ENCODE results near the gene CRACR2A.

Gene CRACR2A

DNA sequence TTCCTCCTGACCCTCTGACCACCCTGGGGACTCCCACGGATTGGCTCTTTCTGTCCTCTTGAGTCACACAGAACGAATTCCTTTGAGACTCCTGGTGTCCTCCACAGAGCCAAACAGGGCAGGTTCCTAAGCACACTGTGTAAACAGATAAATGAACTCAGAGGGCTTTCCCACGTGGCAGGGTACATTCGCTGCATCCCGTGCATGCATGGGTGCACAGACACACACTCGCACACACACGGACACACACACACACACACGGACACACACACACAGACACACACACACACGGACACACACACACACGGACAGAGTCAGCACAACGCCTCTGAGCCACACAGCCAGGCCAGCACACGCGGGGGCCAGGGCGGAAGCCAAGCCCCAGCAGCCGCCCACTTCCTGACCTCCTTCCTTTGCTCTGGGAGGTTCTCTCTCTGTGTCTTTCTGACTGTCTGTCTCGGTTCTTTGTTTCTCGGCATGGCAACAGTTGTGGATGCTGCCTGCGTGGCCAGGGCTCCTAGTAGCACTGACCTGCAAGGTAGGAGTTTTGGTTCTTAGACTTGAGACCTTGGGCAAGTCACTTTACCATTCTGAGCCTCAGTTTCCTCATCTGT is 706 bp downstream of the CRACR2A start:
- no peak for DNase-seq

DNA sequence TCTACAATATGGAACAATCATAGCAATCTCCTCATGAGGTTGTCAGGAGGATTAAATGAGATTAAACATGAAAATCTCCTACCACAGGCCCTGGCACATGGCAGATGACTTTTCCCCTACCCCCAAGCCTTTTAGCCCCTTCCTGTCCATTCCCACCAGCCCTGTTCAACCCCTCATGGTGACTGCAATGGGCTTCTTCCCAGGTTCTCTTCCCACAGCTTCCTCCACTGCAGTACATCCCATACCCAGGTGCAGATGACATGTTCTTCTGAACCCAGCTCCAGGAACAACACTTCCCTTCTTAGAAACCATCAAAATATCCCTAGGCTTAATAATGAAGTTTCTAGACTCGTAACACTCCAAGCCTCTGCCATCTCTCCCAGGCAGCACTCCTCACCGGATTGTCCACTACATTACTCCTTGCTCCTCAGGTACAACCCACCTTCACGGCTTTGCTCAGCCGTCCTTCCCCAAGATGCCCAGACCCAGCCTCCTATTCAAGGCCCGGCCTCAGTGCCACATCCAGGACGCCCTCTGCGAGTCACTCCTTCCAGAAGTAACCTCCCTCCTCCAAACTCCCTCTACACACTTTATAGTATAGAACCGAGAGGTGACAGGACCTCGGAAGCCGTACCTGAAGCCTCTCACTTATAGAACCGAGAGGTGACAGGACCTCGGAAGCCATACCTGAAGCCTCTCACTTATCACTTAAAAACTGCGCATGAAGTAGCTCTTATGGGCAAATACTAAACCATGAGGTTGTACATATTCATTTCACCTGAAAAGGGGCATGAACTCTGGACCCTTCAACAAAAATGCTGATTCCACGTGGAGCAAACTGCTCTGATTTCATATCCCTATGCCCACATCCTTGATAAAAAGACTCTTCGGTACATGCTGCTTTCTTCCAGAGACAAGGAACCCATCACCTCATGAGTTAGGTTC is 1.5 kb downstream of the CRACR2A start:
- DNase-seq, result no peak

DNA sequence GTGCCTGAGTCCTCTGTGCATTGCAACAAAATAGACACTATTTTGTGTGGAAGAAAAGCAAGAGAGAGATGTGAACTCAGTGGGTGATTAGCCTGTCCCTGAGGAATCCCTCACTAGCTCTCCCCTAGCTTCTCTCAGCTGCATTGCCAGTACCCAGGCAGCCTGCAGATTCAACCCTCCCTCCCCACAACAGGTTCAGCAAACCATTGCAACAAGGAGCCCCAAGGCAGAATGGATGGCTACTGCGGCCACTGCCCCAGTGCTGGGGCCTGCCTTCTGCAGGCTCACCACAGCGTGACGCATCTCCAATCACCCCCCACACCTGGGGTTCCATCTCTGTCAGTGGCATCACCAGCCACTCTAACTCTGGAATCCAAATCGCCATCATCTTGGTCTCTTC is 2.3 kb downstream of the CRACR2A start:
- DNase-seq, result no peak

- DNase-seq, result no peak
Measured at GRCh38 chr12:3748620-3749019, 4.3 kb downstream of the CRACR2A start.

DNA sequence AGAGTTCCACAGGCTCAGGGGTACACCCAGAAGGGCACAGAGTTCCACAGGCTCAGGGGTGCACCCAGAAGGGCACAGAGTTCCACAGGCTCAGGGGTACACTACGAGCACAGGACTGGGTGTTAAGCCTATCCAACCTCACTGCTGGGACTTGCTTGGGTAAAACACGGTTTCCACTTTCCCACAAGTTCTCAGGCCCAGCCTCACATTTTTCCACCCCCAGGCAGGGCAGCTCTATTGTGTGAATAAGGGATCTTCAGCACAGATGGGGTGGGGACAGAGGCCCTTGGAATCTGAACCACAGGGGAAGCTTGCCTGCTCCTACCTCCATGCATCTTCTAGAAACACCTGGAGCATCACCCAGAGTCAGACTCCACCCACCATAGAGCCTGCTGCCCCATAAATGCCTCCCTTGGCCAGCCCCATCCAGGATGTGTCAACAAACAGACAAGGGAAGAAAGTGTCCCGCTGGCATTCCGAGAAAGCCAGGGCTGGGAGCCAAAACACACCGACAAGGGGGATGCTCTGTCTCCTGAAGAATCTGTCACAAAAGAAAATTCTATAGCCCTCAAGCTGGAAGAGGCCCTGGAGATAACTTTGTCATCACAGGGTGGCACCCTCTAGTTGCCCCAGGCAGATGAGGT is 4.8 kb downstream of the CRACR2A start:
- no peak for DNase-seq

GRCh38 chr12:3747543-3747942 is 5.4 kb downstream of the CRACR2A start:
- no peak for DNase-seq

- DNase-seq, result no peak
Measured at GRCh38 chr12:3746758-3747157, 6.2 kb downstream of the CRACR2A start.

- no peak for DNase-seq
Measured at GRCh38 chr12:3745152-3745551, 7.8 kb downstream of the CRACR2A start.

- DNase-seq, result no peak
Measured at GRCh38 chr12:3744229-3744901, 8.5 kb downstream of the CRACR2A start.

- DNase-seq, result no peak
Measured at GRCh38 chr12:3743803-3744202, 9.1 kb downstream of the CRACR2A start.

- DNase-seq, result no peak
Measured at GRCh38 chr12:3741882-3742672, 10.8 kb downstream of the CRACR2A start.

GRCh38 chr12:3740480-3741231 is 12.3 kb downstream of the CRACR2A start:
- no peak for DNase-seq

GRCh38 chr12:3735432-3735831 is 17.5 kb downstream of the CRACR2A start:
- DNase-seq, result no peak

DNA sequence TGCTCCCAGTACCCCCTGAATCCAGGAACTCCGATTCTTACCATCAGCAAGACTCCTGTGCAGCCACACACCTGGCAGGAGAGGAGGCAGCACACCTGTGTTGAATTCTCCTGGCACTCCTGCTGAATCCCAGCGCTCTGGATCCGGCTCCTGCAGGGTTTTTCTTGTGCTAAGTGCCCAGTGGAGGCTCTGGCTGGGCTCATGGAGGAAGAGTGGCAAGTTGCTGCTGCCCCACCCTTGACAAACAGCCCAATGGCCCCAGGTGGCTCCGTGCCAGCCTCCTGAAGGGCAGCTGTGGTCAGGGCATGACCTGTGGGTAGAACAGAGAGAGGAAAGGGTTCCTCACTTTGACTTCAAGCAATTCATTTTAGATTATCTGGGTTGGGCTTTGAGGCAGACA is 20.0 kb downstream of the CRACR2A start:
- no peak for DNase-seq

- DNase-seq, result no peak
Measured at GRCh38 chr12:3730111-3730510, 22.8 kb downstream of the CRACR2A start.

DNA sequence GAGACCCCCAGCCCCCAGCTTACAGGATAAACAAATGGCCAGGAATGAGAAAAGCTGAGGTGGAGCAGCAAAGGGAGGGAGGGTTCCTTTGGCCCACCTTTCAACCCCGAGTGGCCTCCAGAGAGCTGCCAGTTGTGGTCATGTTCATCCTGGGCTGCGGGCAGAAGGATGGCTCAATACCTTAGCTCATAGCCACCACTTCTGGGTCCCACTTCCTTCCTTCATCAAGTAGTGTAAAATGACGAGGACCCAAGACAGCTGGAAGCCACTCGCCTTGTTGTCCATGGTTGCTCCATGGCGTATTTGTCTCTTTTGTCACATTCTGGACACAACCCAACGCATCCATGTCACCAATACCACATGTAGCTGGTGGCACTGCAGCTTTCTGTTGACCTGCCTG is 24.2 kb downstream of the CRACR2A start:
- DNase-seq, result no peak

- no peak for DNase-seq
Measured at GRCh38 chr12:3727877-3728632, 24.9 kb downstream of the CRACR2A start.

DNA sequence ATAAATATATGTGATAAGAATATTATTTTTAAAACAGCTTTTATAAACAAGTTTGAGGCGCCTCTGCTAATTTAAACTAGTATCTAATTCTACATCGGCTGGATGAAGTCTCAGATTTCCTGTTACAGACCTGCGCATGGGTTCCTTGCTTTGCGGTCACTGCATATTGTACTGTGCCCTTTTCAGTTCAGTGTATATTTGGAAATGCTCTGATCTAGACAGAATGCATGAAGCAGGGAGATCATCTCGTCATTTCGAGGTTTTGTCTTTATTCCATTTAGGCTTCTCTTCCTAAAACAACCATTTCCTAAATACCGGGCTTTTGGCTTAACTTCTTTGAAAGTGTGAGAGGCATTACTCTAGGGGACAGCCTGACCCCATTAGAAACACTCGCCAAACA is 25.6 kb downstream of the CRACR2A start:
- DNase-seq, result no peak

- no peak for DNase-seq
Measured at GRCh38 chr12:3726456-3726855, 26.5 kb downstream of the CRACR2A start.

DNA sequence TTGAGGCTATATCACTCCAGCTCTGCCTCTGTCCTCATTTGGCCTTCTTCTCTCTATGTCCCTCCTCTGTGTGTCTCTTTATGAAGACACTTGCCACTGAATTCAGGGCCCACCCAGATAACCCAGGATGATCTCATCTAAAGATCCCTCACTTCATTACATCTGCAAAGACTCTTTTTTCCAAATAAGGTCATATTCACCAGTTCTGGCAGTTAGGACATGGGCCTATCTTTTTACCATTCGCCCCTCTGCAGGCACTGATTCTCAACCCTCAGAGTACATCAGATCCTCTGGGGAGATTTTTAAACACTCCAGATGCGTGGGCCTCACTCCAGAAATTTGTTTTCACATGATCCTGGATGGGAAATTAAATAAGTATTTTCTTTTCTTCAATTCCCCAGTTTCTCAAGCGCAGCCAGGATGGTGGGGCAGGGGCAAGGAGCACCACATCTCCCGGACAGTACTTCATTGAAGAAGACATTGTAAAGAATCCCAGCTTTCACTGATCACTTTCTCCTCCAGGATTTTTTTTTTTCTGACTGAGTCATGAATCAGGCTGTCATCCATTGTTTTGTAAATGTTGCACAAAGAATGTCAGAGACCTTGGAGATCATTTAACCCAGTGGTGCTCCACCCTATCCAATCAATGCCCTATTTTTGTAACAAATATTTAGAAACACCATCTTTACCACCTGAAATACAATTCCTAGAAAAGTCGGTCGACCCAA is 27.4 kb downstream of the CRACR2A start:
- DNase-seq, result no peak
